ENCODE measurements around the gene PLAA. TPM values are rescaled to one million over a fixed set of nuclear protein-coding genes. Genes with fewer than 3 reads are reported as not detected.

Gene PLAA
- total and polyA plus RNA-seq, 4 donors, result 19.2 to 37.0 (median 35.7) TPM

GRCh38 chr9:26955921-26956859 is 9.1 kb upstream of the PLAA start, which contains the start of gene IFT74:
TSS of gene IFT74 (plus strand) at chr9:26956412. CDS start at chr9:26961968, 5,556 bp downstream.
- DNase-seq (ENCODE audit: low read depth in 4 of 6, low spot score in 6 of 6), result peak; percentile 96 to 99 (median 98)
- Histone ChIP-seq H3K4me1 (ENCODE audit: control insufficient read depth, insufficient read depth, low read length) (peaks cover 3% of the 10 kb centered on the region), H3K27me3 (ENCODE audit: control insufficient read depth, insufficient read depth, low read length) (no peaks in the 10 kb centered on the region), H3K9me3 (ENCODE audit: control insufficient read depth, insufficient read depth, low read length) (no peaks in the 10 kb centered on the region), H3K4me3 (ENCODE audit: low read depth, low read length) (peak within 1 kb of the TSS; percentile 54), H3K36me3 (ENCODE audit: control insufficient read depth, insufficient read depth, low read length) (no peaks in the 10 kb centered on the region), H3K27ac (ENCODE audit: low read depth, low read length) (peak within 1 kb of the TSS; percentile 96)
- under 1% methylated on average over 39 of the region's 53 CpGs for WGBS (ENCODE audit: insufficient coverage)

GRCh38 chr9:26955222-26955903 is 8.3 kb upstream of the PLAA start:
- H3K4me1 ChIP-seq (ENCODE audit: control insufficient read depth, insufficient read depth, low read length), result peaks cover 3% of the 10 kb centered on the region
- H3K27ac ChIP-seq (ENCODE audit: low read depth, low read length), result peak overlapping the region; percentile 96
- DNase-seq (ENCODE audit: low read depth in 4 of 6, low spot score in 6 of 6), result peak in 2 of 6 donors; percentile 8 to 26
- 60% methylated on average over 1 of the region's 4 CpGs for WGBS (ENCODE audit: insufficient coverage)
- H3K36me3 ChIP-seq (ENCODE audit: control insufficient read depth, insufficient read depth, low read length), result no peaks in the 10 kb centered on the region
- no peaks in the 10 kb centered on the region for H3K27me3 ChIP-seq (ENCODE audit: control insufficient read depth, insufficient read depth, low read length)
- H3K9me3 ChIP-seq (ENCODE audit: control insufficient read depth, insufficient read depth, low read length), result no peaks in the 10 kb centered on the region
- H3K4me3 ChIP-seq (ENCODE audit: low read depth, low read length), result peak overlapping the region; percentile 54

GRCh38 chr9:26954050-26954508 is 7.0 kb upstream of the PLAA start:
- 85% methylated on average over 3 of the region's 3 CpGs for WGBS (ENCODE audit: insufficient coverage)
- H3K36me3 ChIP-seq (ENCODE audit: control insufficient read depth, insufficient read depth, low read length), result no peaks in the 10 kb centered on the region
- no peak overlapping the region for H3K4me3 ChIP-seq (ENCODE audit: low read depth, low read length)
- no peak for DNase-seq (ENCODE audit: low read depth in 4 of 6, low spot score in 6 of 6)
- H3K27ac ChIP-seq (ENCODE audit: low read depth, low read length), result no peak overlapping the region
- no peaks in the 10 kb centered on the region for H3K9me3 ChIP-seq (ENCODE audit: control insufficient read depth, insufficient read depth, low read length)
- peaks cover 3% of the 10 kb centered on the region for H3K4me1 ChIP-seq (ENCODE audit: control insufficient read depth, insufficient read depth, low read length)
- H3K27me3 ChIP-seq (ENCODE audit: control insufficient read depth, insufficient read depth, low read length), result no peaks in the 10 kb centered on the region

- DNase-seq (ENCODE audit: low read depth in 4 of 6, low spot score in 6 of 6), result no peak
- Histone ChIP-seq H3K27ac (ENCODE audit: low read depth, low read length) (no peak overlapping the region), H3K4me1 (ENCODE audit: control insufficient read depth, insufficient read depth, low read length) (peaks cover 3% of the 10 kb centered on the region), H3K4me3 (ENCODE audit: low read depth, low read length) (no peak overlapping the region), H3K36me3 (ENCODE audit: control insufficient read depth, insufficient read depth, low read length) (no peaks in the 10 kb centered on the region), H3K9me3 (ENCODE audit: control insufficient read depth, insufficient read depth, low read length) (no peaks in the 10 kb centered on the region), H3K27me3 (ENCODE audit: control insufficient read depth, insufficient read depth, low read length) (no peaks in the 10 kb centered on the region)
- no CpG with 5 or more reads among the region's 3 CpGs for WGBS (ENCODE audit: insufficient coverage)
These were observed 4.8 kb upstream of the PLAA start for GRCh38 chr9:26951794-26952193.

- WGBS (ENCODE audit: insufficient coverage), result no CpG with 5 or more reads among the region's 1 CpG
- H3K4me3 ChIP-seq (ENCODE audit: low read depth, low read length), result no peak overlapping the region
These were observed 3.5 kb upstream of the PLAA start for GRCh38 chr9:26950521-26950920.

GRCh38 chr9:26949637-26950069 is 2.6 kb upstream of the PLAA start:
- Histone ChIP-seq H3K4me1 (ENCODE audit: control insufficient read depth, insufficient read depth, low read length) (peaks cover 7% of the 10 kb centered on the region), H3K27ac (ENCODE audit: low read depth, low read length) (no peak overlapping the region), H3K9me3 (ENCODE audit: control insufficient read depth, insufficient read depth, low read length) (no peaks in the 10 kb centered on the region), H3K36me3 (ENCODE audit: control insufficient read depth, insufficient read depth, low read length) (no peaks in the 10 kb centered on the region), H3K4me3 (ENCODE audit: low read depth, low read length) (no peak overlapping the region), H3K27me3 (ENCODE audit: control insufficient read depth, insufficient read depth, low read length) (no peaks in the 10 kb centered on the region)
- 97% methylated on average over 4 of the region's 6 CpGs for WGBS (ENCODE audit: insufficient coverage)
- DNase-seq (ENCODE audit: low read depth in 4 of 6, low spot score in 6 of 6), result no peak

More at GRCh38 chr9:26950521-26950920, 3.5 kb upstream of the PLAA start:
- Histone ChIP-seq H3K27me3 (ENCODE audit: control insufficient read depth, insufficient read depth, low read length) (no peaks in the 10 kb centered on the region), H3K9me3 (ENCODE audit: control insufficient read depth, insufficient read depth, low read length) (no peaks in the 10 kb centered on the region), H3K4me1 (ENCODE audit: control insufficient read depth, insufficient read depth, low read length) (peaks cover 2% of the 10 kb centered on the region), H3K27ac (ENCODE audit: low read depth, low read length) (no peak overlapping the region), H3K36me3 (ENCODE audit: control insufficient read depth, insufficient read depth, low read length) (no peaks in the 10 kb centered on the region)
- no peak for DNase-seq (ENCODE audit: low read depth in 4 of 6, low spot score in 6 of 6)

- H3K4me3 ChIP-seq (ENCODE audit: low read depth, low read length), result peak overlapping the region; percentile 98
- no peak for DNase-seq (ENCODE audit: low read depth in 4 of 6, low spot score in 6 of 6)
- H3K27ac ChIP-seq (ENCODE audit: low read depth, low read length), result peak overlapping the region; percentile 99
- peaks cover 8% of the 10 kb centered on the region for H3K4me1 ChIP-seq (ENCODE audit: control insufficient read depth, insufficient read depth, low read length)
- H3K36me3 ChIP-seq (ENCODE audit: control insufficient read depth, insufficient read depth, low read length), result no peaks in the 10 kb centered on the region
- H3K9me3 ChIP-seq (ENCODE audit: control insufficient read depth, insufficient read depth, low read length), result no peaks in the 10 kb centered on the region
- WGBS (ENCODE audit: insufficient coverage), result 0% methylated on average over 5 of the region's 9 CpGs
- no peaks in the 10 kb centered on the region for H3K27me3 ChIP-seq (ENCODE audit: control insufficient read depth, insufficient read depth, low read length)
These were observed 694 bp upstream of the PLAA start for GRCh38 chr9:26947736-26948135.

GRCh38 chr9:26945591-26945990 is 1.5 kb downstream of the PLAA start:
- 32% methylated on average over 2 of the region's 2 CpGs for WGBS (ENCODE audit: insufficient coverage)
- H3K27ac ChIP-seq (ENCODE audit: low read depth, low read length), result no peak overlapping the region
- peak overlapping the region; percentile 98 for H3K4me3 ChIP-seq (ENCODE audit: low read depth, low read length)
- H3K27me3 ChIP-seq (ENCODE audit: control insufficient read depth, insufficient read depth, low read length), result no peaks in the 10 kb centered on the region
- H3K9me3 ChIP-seq (ENCODE audit: control insufficient read depth, insufficient read depth, low read length), result no peaks in the 10 kb centered on the region
- H3K4me1 ChIP-seq (ENCODE audit: control insufficient read depth, insufficient read depth, low read length), result peaks cover 8% of the 10 kb centered on the region
- no peak for DNase-seq (ENCODE audit: low read depth in 4 of 6, low spot score in 6 of 6)
- H3K36me3 ChIP-seq (ENCODE audit: control insufficient read depth, insufficient read depth, low read length), result no peaks in the 10 kb centered on the region

GRCh38 chr9:26940779-26941178 is 6.3 kb downstream of the PLAA start:
- no peak for DNase-seq (ENCODE audit: low read depth in 4 of 6, low spot score in 6 of 6)
- no CpG with 5 or more reads among the region's 1 CpG for WGBS (ENCODE audit: insufficient coverage)
- no peak overlapping the region for H3K27ac ChIP-seq (ENCODE audit: low read depth, low read length)
- H3K9me3 ChIP-seq (ENCODE audit: control insufficient read depth, insufficient read depth, low read length), result peaks cover 4% of the 10 kb centered on the region
- H3K27me3 ChIP-seq (ENCODE audit: control insufficient read depth, insufficient read depth, low read length), result no peaks in the 10 kb centered on the region
- no peak overlapping the region for H3K4me3 ChIP-seq (ENCODE audit: low read depth, low read length)
- H3K4me1 ChIP-seq (ENCODE audit: control insufficient read depth, insufficient read depth, low read length), result peaks cover 8% of the 10 kb centered on the region
- H3K36me3 ChIP-seq (ENCODE audit: control insufficient read depth, insufficient read depth, low read length), result no peaks in the 10 kb centered on the region

All from spinal cord (tissue), 10 donors.